ENCODE results near the gene HLA-DRA.

GRCh38 chr6:32406857-32407256 lies 32.8 kb upstream of the HLA-DRA start, which contains the start of gene BTNL2:
- TF ChIP-seq CTCF (IDR thresholded peaks at IDR 0.05) = no peak
- TF ChIP-seq POLR2AphosphoS5 (IDR thresholded peaks at IDR 0.05; ENCODE audit: insufficient read depth in 1 of 2, low read depth in 1 of 2) = no peak

All from vagina (tissue), 2 donors.